A549 treated with Mapracorat at 1 μM for 4 hours (cell line): ENCODE results near the gene HS6ST2. TPM values are rescaled to one million over a fixed set of nuclear protein-coding genes. Genes with fewer than 3 reads are reported as not detected.

Experiments
- total RNA-seq: library from RNA; stranded (reverse); fragments of 200-300 nt; extraction: Qiagen RNA extraction; gene quantifications from 5 replicates; pipeline ENCODE4 v1.2.3, GENCODE V29; 2022

The HS6ST2 gene
- 0.05 to 0.09 TPM (median 0.06 TPM) in 4 of 5 replicates, not detected in the other for total RNA-seq

DNA sequence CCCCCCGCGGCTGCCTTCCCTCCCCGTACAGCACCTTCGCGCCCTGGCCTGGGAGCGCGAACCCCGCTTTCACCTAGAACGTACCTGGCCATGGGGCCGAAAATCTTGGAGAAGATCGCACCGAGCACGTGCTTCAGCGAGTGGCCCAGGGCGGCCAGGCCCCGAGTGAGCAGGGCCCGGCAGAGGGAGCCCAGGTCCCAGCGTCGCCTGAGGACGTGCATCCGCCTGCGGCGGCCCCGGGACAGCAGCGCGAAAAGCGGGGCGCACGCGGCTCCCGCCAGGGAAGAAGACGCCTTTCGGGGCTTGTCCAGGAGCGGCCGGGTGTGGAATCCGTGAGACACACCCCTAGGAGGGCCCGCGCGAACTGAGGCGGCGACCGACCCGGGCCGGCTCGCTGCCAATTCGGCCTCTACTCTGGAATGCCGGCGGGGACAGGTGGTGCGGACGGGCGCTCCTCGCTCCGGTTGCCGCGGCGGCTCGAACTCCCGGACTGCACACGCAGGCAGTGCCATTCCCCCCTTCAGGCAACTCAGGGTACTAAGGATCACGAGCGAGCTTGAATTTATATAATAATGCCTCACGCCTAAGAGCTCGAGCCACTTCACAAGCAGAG is at the start of gene HS6ST2:
TSS of gene HS6ST2 (minus strand) at position 539 of the 613 bp plus-strand sequence.

Other genes with a start within 250 kb of the HS6ST2 start
- not detected in 5 replicates for gene USP26, start 138.5 kb upstream of the HS6ST2 start, total RNA-seq